Suprapubic skin (tissue), 4 donors: ENCODE data around the gene NFU1. TPM values are rescaled to one million over a fixed set of nuclear protein-coding genes. Genes with fewer than 3 reads are reported as not detected.

Experiments
- DNase-seq, 2 donors: peaks; one replicate each; pipeline ENCODE4 v3.0.0-alpha.2; 2019; ENCODE audit warnings: low spot score in 2 of 2
- H3K27ac ChIP-seq: fragments of 200-600 bp; sonication (generic); one replicate; pipeline ENCODE4 v1.5.1; 2019
- H3K27me3 ChIP-seq: fragments of 200-600 bp; sonication (generic); one replicate; pipeline ENCODE4 v1.5.1; 2019
- H3K36me3 ChIP-seq: fragments of 200-600 bp; sonication (generic); one replicate; pipeline ENCODE4 v1.5.1; 2019
- H3K4me1 ChIP-seq: fragments of 200-600 bp; sonication (generic); one replicate; pipeline ENCODE4 v1.5.1; 2019
- H3K4me3 ChIP-seq: fragments of 200-600 bp; sonication (generic); one replicate; pipeline ENCODE4 v1.5.1; 2019; ENCODE audit warnings: mild to moderate bottlenecking
- H3K9me3 ChIP-seq: fragments of 200-600 bp; sonication (generic); one replicate; pipeline ENCODE4 v1.5.1; 2019
- CTCF ChIP-seq, 2 donors: fragments of 200-600 bp in 1 of 2; fragments of 450-650 bp in 1 of 2; sonication (generic) in 1 of 2; IDR thresholded peaks; one replicate each; pipeline ENCODE4 v1.5.1; 2016 to 2019; ENCODE audit warnings: antibody characterized with exemption in 2 of 2, mild to moderate bottlenecking in 1 of 2, moderate library complexity in 1 of 2
- EP300 ChIP-seq: sonication (generic); formaldehyde crosslinking; IDR thresholded peaks from one replicate; pipeline ENCODE4 v1.6.1; 2017; ENCODE audit warnings: antibody characterized with exemption
- POLR2A ChIP-seq, 2 donors: fragments of 450-650 bp; IDR thresholded peaks; one replicate each; pipeline ENCODE4 v1.6.1; 2017; ENCODE audit warnings: antibody characterized with exemption in 2 of 2, mild to moderate bottlenecking in 2 of 2, moderate library complexity in 2 of 2
- POLR2AphosphoS5 ChIP-seq, 3 donors: sonication (generic); formaldehyde crosslinking; IDR thresholded peaks; one replicate each; pipeline ENCODE4 v1.6.1; 2017; ENCODE audit warnings: antibody characterized with exemption in 3 of 3
- WGBS: methylation state at CpG from one replicate; pipeline ENCODE4 v1.1.5; 2018; 5-methylcytosine and 5-hydroxymethylcytosine counted together
- total RNA-seq, 4 donors: library from RNA; depleted of rRNA; stranded (reverse); fragments of >200 nt; gene quantifications; one replicate each; pipeline ENCODE4 v1.1.0, GENCODE V29; 2016

The NFU1 gene
- total RNA-seq, 4 donors from 2014 or later = 18.0 to 27.8 (median 22.8) TPM

- Histone ChIP-seq H3K27ac (no peak overlapping the region), H3K9me3 (no peaks in the 10 kb centered on the region), H3K27me3 (no peaks in the 10 kb centered on the region), H3K4me3 (no peak overlapping the region), H3K36me3 (no peaks in the 10 kb centered on the region), H3K4me1 (peaks cover 41% of the 10 kb centered on the region)
- 93% methylated on average over 5 of the region's 5 CpGs for WGBS
- TF ChIP-seq POLR2A (IDR thresholded peaks at IDR 0.05) = no peak
- no peak for TF ChIP-seq CTCF (IDR thresholded peaks at IDR 0.05)
- TF ChIP-seq EP300 = no peak
- DNase-seq = no peak
These were observed 52.6 kb downstream of the NFU1 start for GRCh38 chr2:69384618-69385081.

GRCh38 chr2:69383176-69383812 is 53.9 kb downstream of the NFU1 start:
- no peak for DNase-seq
- no peak for TF ChIP-seq CTCF (IDR thresholded peaks at IDR 0.05)
- TF ChIP-seq POLR2A (IDR thresholded peaks at IDR 0.05) = no peak
- no peak for TF ChIP-seq POLR2AphosphoS5 (IDR thresholded peaks at IDR 0.05)
- no peak for TF ChIP-seq EP300
- 95% methylated on average over 7 of the region's 7 CpGs for WGBS
- H3K27ac ChIP-seq = no peak overlapping the region
- H3K4me3 ChIP-seq = no peak overlapping the region
- no peaks in the 10 kb centered on the region for H3K9me3 ChIP-seq
- H3K36me3 ChIP-seq = no peaks in the 10 kb centered on the region
- no peaks in the 10 kb centered on the region for H3K27me3 ChIP-seq
- peaks cover 41% of the 10 kb centered on the region for H3K4me1 ChIP-seq

- H3K36me3 ChIP-seq = no peaks in the 10 kb centered on the region
- H3K4me1 ChIP-seq = peaks cover 36% of the 10 kb centered on the region
- no peak for DNase-seq
- H3K27me3 ChIP-seq = no peaks in the 10 kb centered on the region
- 56% methylated on average over 2 of the region's 2 CpGs for WGBS
- H3K27ac ChIP-seq = no peak overlapping the region
- TF ChIP-seq POLR2A (IDR thresholded peaks at IDR 0.05) = no peak
- no peak overlapping the region for H3K4me3 ChIP-seq
- no peaks in the 10 kb centered on the region for H3K9me3 ChIP-seq
These were observed 54.7 kb downstream of the NFU1 start for GRCh38 chr2:69382547-69382946.

GRCh38 chr2:69381337-69381737 is 55.9 kb downstream of the NFU1 start:
- H3K4me1 ChIP-seq = peaks cover 30% of the 10 kb centered on the region
- WGBS = 87% methylated on average over 1 of the region's 1 CpG

GRCh38 chr2:69380072-69380917 is 56.9 kb downstream of the NFU1 start:
- WGBS = 92% methylated on average over 12 of the region's 12 CpGs
- Histone ChIP-seq H3K36me3 (no peaks in the 10 kb centered on the region), H3K4me3 (no peak overlapping the region), H3K27me3 (no peaks in the 10 kb centered on the region), H3K27ac (no peak overlapping the region), H3K4me1 (peaks cover 20% of the 10 kb centered on the region), H3K9me3 (no peaks in the 10 kb centered on the region)
- no peak for DNase-seq
- TF ChIP-seq POLR2A (IDR thresholded peaks at IDR 0.05) (no peak), POLR2AphosphoS5 (IDR thresholded peaks at IDR 0.05) (no peak), EP300 (no peak), CTCF (IDR thresholded peaks at IDR 0.05) (no peak)

More at GRCh38 chr2:69381337-69381737, 55.9 kb downstream of the NFU1 start:
- no peaks in the 10 kb centered on the region for H3K9me3 ChIP-seq
- DNase-seq = no peak
- TF ChIP-seq POLR2A (IDR thresholded peaks at IDR 0.05) (no peak), CTCF (IDR thresholded peaks at IDR 0.05) (no peak), EP300 (no peak)
- H3K27ac ChIP-seq = no peak overlapping the region
- H3K27me3 ChIP-seq = no peaks in the 10 kb centered on the region
- no peak overlapping the region for H3K4me3 ChIP-seq
- H3K36me3 ChIP-seq = no peaks in the 10 kb centered on the region
